Kasumi-1 (cell line): ENCODE data around the gene CCR7.

ENCODE experiments used
- DNase-seq, 2 experiments: peaks; one replicate each; lab custom pipeline; 2025; lab: John Stamatoyannopoulos, UW

Gene CCR7

GRCh38 chr17:40564883-40565768, at the start of gene CCR7:
TSS of gene CCR7 (minus strand) at chr17:40565472. CDS start at chr17:40565409, 63 bp downstream.
- DNase-seq, result peak; percentile 32 to 46

GRCh38 chr17:40614431-40615067, 49.3 kb upstream of the CCR7 start:
- no peak for DNase-seq

GRCh38 chr17:40613467-40614154, 48.3 kb upstream of the CCR7 start:
- DNase-seq, result no peak

GRCh38 chr17:40612599-40613244, 47.5 kb upstream of the CCR7 start:
- no peak for DNase-seq

GRCh38 chr17:40611840-40612474, 46.7 kb upstream of the CCR7 start:
- DNase-seq, result no peak

- DNase-seq, result no peak
Observed at GRCh38 chr17:40610359-40610758, 45.1 kb upstream of the CCR7 start.

GRCh38 chr17:40608061-40608581, 42.8 kb upstream of the CCR7 start:
- no peak for DNase-seq

GRCh38 chr17:40607641-40608040, 42.4 kb upstream of the CCR7 start:
- DNase-seq, result no peak

GRCh38 chr17:40606548-40607353, 41.5 kb upstream of the CCR7 start:
- DNase-seq, result no peak

- DNase-seq, result no peak
Observed at GRCh38 chr17:40605306-40605705, 40.0 kb upstream of the CCR7 start.

GRCh38 chr17:40604327-40605080, 39.2 kb upstream of the CCR7 start:
- no peak for DNase-seq

GRCh38 chr17:40602445-40603443, 37.5 kb upstream of the CCR7 start:
- no peak for DNase-seq

- DNase-seq, result no peak
Observed at GRCh38 chr17:40600486-40601046, 35.3 kb upstream of the CCR7 start.

- DNase-seq, result no peak
Observed at GRCh38 chr17:40599468-40599763, 34.1 kb upstream of the CCR7 start.

- peak in 1 of 2 experiments; percentile 0 for DNase-seq
Observed at GRCh38 chr17:40598619-40599467, 33.6 kb upstream of the CCR7 start.

- no peak for DNase-seq
Observed at GRCh38 chr17:40598301-40598618, 33.0 kb upstream of the CCR7 start.

- no peak for DNase-seq
Observed at GRCh38 chr17:40597556-40598300, 32.5 kb upstream of the CCR7 start.
